Stimulated activated memory B cell treated with anti-CD40 and anti-IgM and Interleukin-4, amounts not matched to agents 10 μg/mL and 1 μg/mL and 100 μg/mL, for 72 hours (primary cell): ENCODE results near the gene PRSS23.
"Not testable (repeated sequence)": the region's sequence is repeated elsewhere in the genome, so short reads cannot be mapped to it uniquely, and the experiment has no call there.

Source experiments
- ATAC-seq: fragments of 150-1000 bp; cut with Tn5 transposase; 2 replicates; pipeline ENCODE4 v1.10.0; 2021
- H3K27ac Mint-ChIP-seq: one replicate; pipeline ENCODE4 v1.8.0; 2022; ENCODE audit warnings: mild to moderate bottlenecking, mixed read lengths
- H3K27me3 Mint-ChIP-seq: one replicate; pipeline ENCODE4 v1.8.0; 2022; ENCODE audit warnings: mixed read lengths
- H3K36me3 Mint-ChIP-seq: one replicate; pipeline ENCODE4 v1.8.0; 2022; ENCODE audit warnings: mixed read lengths
- H3K4me1 Mint-ChIP-seq: one replicate; pipeline ENCODE4 v1.8.0; 2022; ENCODE audit warnings: mixed read lengths
- H3K4me3 Mint-ChIP-seq: one replicate; pipeline ENCODE4 v1.8.0; 2022; ENCODE audit warnings: mild to moderate bottlenecking, moderate library complexity, mixed read lengths
- H3K9me3 Mint-ChIP-seq: one replicate; pipeline ENCODE4 v1.8.0; 2022; ENCODE audit warnings: mixed read lengths

PRSS23 gene, protein sequence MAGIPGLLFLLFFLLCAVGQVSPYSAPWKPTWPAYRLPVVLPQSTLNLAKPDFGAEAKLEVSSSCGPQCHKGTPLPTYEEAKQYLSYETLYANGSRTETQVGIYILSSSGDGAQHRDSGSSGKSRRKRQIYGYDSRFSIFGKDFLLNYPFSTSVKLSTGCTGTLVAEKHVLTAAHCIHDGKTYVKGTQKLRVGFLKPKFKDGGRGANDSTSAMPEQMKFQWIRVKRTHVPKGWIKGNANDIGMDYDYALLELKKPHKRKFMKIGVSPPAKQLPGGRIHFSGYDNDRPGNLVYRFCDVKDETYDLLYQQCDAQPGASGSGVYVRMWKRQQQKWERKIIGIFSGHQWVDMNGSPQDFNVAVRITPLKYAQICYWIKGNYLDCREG

DNA sequence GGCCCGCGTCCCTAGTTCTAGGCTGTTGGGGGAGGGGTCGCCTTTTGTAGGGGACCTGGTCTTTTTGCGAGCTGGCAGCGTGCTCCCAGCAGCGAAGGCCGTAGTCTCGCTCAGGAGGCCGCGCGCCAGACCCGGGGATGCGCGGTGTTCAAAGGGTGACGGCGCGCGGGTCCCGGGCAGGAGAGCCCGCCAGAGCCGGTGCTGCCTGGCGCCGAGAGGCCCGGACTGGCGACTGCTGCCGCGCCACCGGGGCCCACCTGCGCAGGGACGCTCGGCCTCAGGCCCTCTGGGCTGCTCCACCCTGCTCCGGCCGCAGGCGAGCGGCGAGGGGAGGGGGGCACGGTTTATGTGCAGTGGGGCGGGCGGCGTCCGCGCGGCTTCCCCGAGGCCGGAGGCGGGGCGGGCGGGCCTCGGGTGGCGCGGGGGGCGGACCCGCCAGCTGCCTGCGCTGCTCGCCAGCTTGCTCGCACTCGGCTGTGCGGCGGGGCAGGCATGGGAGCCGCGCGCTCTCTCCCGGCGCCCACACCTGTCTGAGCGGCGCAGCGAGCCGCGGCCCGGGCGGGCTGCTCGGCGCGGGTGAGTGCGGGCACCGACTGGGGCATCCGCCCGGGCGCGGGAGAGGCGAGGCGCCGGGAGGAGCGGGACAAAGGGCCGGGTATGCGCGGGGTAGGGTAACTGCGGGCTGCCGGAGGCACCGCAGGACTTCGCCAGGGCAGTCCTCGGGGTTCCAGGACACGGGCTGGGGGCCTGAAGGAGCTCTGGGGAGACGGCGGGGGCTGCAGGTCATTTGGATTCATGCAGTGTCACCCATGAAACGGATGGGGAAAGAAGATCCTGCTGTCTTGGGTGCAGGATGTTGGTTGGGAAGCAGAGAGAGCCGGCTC is at the start of gene PRSS23:
PRSS23 (plus strand) TSS at position 467 of the 884 bp plus-strand sequence. CDS start 7,102 bp downstream, outside the sequence.
- peak; percentile 54 for ATAC-seq
- H3K9me3 Mint-ChIP-seq: no peaks in the 10 kb centered on the region
- peaks cover 8% of the 10 kb centered on the region for H3K4me1 Mint-ChIP-seq

GRCh38 chr11:86753459-86753858 is 46.9 kb upstream of the PRSS23 start:
- Mint-ChIP-seq H3K4me1 (no peaks in the 10 kb centered on the region), H3K4me3 (no peak overlapping the region), H3K36me3 (no peaks in the 10 kb centered on the region), H3K27ac (no peak overlapping the region), H3K9me3 (no peaks in the 10 kb centered on the region), H3K27me3 (no peaks in the 10 kb centered on the region)
- ATAC-seq: peak; percentile 28

More for the DNA sequence above, at the start of gene PRSS23:
- H3K27ac Mint-ChIP-seq: no peak within 1 kb of the TSS
- peak within 1 kb of the TSS; percentile 60 for H3K4me3 Mint-ChIP-seq
- H3K36me3 Mint-ChIP-seq: no peaks in the 10 kb centered on the region
- H3K27me3 Mint-ChIP-seq: peaks cover 46% of the 10 kb centered on the region

GRCh38 chr11:86755146-86755545 is 45.2 kb upstream of the PRSS23 start:
- Mint-ChIP-seq H3K9me3 (no peaks in the 10 kb centered on the region), H3K4me3 (no peak overlapping the region), H3K27me3 (no peaks in the 10 kb centered on the region), H3K27ac (no peak overlapping the region), H3K4me1 (no peaks in the 10 kb centered on the region), H3K36me3 (no peaks in the 10 kb centered on the region)
- no peak for ATAC-seq

- ATAC-seq: no peak
- Mint-ChIP-seq H3K4me1 (no peaks in the 10 kb centered on the region), H3K27me3 (peaks cover 9% of the 10 kb centered on the region), H3K36me3 (no peaks in the 10 kb centered on the region), H3K4me3 (no peak overlapping the region), H3K9me3 (no peaks in the 10 kb centered on the region), H3K27ac (no peak overlapping the region)
Observed at GRCh38 chr11:86758171-86758570, 42.2 kb upstream of the PRSS23 start.

GRCh38 chr11:86760577-86760976 is 39.8 kb upstream of the PRSS23 start:
- Mint-ChIP-seq H3K27me3 (peaks cover 24% of the 10 kb centered on the region), H3K4me3 (no peak overlapping the region), H3K36me3 (no peaks in the 10 kb centered on the region), H3K9me3 (no peaks in the 10 kb centered on the region), H3K4me1 (no peaks in the 10 kb centered on the region), H3K27ac (no peak overlapping the region)
- ATAC-seq: no peak

DNA sequence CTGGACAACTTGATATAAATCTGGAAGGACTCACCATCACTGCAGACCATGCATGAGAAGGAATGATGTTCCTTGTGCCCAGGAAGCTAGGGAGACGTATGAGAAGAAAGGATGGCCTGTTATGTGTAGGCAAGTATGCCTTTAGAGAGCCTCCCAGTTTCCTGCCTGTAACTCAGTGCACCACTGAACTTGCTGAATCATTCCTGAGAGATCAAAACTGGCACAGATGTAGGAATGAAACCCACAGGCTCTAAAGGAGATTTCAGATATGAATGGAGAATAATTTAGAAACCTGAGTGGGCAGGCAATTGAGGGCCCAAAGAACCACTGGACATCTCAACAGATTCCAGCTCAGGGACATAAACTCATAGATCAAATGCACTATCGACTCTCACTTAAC is 38.4 kb upstream of the PRSS23 start:
- Mint-ChIP-seq H3K27ac (no peak overlapping the region), H3K27me3 (peaks cover 24% of the 10 kb centered on the region), H3K4me3 (no peak overlapping the region), H3K36me3 (no peaks in the 10 kb centered on the region), H3K4me1 (no peaks in the 10 kb centered on the region), H3K9me3 (no peaks in the 10 kb centered on the region)
- ATAC-seq: no peak

DNA sequence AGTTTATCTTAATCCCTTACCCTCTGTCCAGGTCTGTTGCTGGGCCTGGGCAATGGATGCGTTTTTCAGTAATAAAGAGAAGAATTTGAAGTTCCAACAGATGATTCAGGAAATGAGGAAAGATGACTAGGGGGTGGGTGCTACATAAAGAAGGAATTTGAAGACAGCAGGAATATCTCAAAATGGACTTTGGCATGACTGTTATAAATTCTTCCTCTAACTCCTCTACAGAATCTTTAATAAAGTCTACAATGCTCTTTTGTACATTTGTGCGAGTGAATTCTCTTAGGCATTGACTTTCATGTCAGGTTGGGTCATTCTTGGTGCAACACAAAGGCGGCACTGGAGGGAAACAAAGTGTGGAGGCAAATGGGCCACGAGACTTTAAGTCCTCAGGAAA is 35.1 kb upstream of the PRSS23 start:
- Mint-ChIP-seq H3K9me3 (no peaks in the 10 kb centered on the region), H3K27me3 (peaks cover 24% of the 10 kb centered on the region), H3K36me3 (no peaks in the 10 kb centered on the region), H3K27ac (no peak overlapping the region), H3K4me3 (no peak overlapping the region), H3K4me1 (no peaks in the 10 kb centered on the region)
- ATAC-seq: no peak

GRCh38 chr11:86765878-86766277 is 34.5 kb upstream of the PRSS23 start:
- Mint-ChIP-seq H3K27me3 (peaks cover 24% of the 10 kb centered on the region), H3K9me3 (no peaks in the 10 kb centered on the region), H3K4me1 (no peaks in the 10 kb centered on the region), H3K4me3 (no peak overlapping the region), H3K36me3 (no peaks in the 10 kb centered on the region), H3K27ac (no peak overlapping the region)
- ATAC-seq: no peak

- no peak overlapping the region for H3K27ac Mint-ChIP-seq
- no peak overlapping the region for H3K4me3 Mint-ChIP-seq
- H3K4me1 Mint-ChIP-seq: no peaks in the 10 kb centered on the region
- H3K36me3 Mint-ChIP-seq: no peaks in the 10 kb centered on the region
- no peak for ATAC-seq
- H3K27me3 Mint-ChIP-seq: peaks cover 10% of the 10 kb centered on the region
- no peaks in the 10 kb centered on the region for H3K9me3 Mint-ChIP-seq
Observed at GRCh38 chr11:86769219-86769618, 31.1 kb upstream of the PRSS23 start.

DNA sequence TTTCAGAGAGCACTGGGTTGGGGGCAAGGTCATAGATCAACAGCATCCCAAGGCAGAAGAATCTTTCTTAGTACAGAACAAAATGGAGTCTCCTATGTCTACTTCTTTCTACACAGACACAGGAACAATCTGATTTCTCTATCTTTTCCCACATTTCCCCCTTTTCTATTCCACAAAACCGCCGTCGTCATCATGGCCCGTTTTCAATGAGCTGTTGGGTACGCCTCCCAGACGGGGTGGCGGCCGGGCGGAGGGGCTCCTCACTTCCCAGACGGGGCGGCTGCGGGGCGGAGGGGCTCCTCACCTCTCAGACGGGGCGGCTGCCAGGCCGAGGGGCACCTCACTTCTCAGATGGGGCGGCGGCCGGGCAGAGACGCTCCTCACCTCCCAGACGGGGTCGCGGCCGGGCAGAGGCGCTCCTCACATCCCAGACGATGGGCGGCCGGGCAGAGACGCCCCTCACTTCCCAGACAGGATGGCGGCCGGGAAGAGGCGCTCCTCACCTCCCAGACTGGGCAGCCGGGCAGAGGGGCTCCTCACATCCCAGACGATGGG is 29.8 kb upstream of the PRSS23 start:
- not testable (repeated sequence) for H3K27ac Mint-ChIP-seq, ATAC-seq, H3K36me3 Mint-ChIP-seq, H3K4me1 Mint-ChIP-seq, H3K4me3 Mint-ChIP-seq, H3K27me3 Mint-ChIP-seq, H3K9me3 Mint-ChIP-seq

- H3K4me3 Mint-ChIP-seq: no peak overlapping the region
Observed at GRCh38 chr11:86772999-86773398, 27.3 kb upstream of the PRSS23 start.

GRCh38 chr11:86773513-86774252 is 26.7 kb upstream of the PRSS23 start:
- Mint-ChIP-seq H3K36me3 (no peaks in the 10 kb centered on the region), H3K27me3 (no peaks in the 10 kb centered on the region), H3K4me1 (no peaks in the 10 kb centered on the region), H3K9me3 (no peaks in the 10 kb centered on the region), H3K27ac (no peak overlapping the region), H3K4me3 (no peak overlapping the region)
- ATAC-seq: no peak

More at GRCh38 chr11:86772999-86773398, 27.3 kb upstream of the PRSS23 start:
- no peaks in the 10 kb centered on the region for H3K9me3 Mint-ChIP-seq
- no peaks in the 10 kb centered on the region for H3K4me1 Mint-ChIP-seq
- H3K36me3 Mint-ChIP-seq: no peaks in the 10 kb centered on the region
- no peak for ATAC-seq
- H3K27me3 Mint-ChIP-seq: no peaks in the 10 kb centered on the region
- H3K27ac Mint-ChIP-seq: no peak overlapping the region

DNA sequence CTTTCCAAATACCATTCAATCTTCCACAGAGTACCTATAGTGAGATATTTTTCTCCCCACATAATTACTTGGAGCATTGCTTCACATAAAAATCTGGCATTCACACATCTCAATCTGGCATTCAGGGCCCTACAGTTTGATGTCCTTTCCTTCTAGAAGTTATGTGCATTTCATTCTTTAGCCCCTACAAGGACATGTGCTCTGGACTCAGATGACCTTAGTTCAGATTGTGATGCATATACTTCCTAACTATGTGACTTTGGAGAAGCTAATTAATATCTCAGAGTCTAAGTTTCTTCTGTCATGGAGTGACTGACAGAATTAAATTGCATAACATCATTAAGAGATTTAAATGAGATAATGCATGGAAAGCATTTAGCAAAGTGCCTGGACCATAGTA is 25.9 kb upstream of the PRSS23 start:
- no peak for ATAC-seq
- H3K4me1 Mint-ChIP-seq: no peaks in the 10 kb centered on the region

GRCh38 chr11:86775361-86775760 is 25.0 kb upstream of the PRSS23 start:
- Mint-ChIP-seq H3K27me3 (no peaks in the 10 kb centered on the region), H3K4me3 (no peak overlapping the region), H3K27ac (no peak overlapping the region), H3K36me3 (no peaks in the 10 kb centered on the region), H3K9me3 (no peaks in the 10 kb centered on the region), H3K4me1 (no peaks in the 10 kb centered on the region)
- ATAC-seq: no peak

More for the DNA sequence above, 25.9 kb upstream of the PRSS23 start:
- no peaks in the 10 kb centered on the region for H3K36me3 Mint-ChIP-seq
- no peak overlapping the region for H3K4me3 Mint-ChIP-seq
- H3K27me3 Mint-ChIP-seq: no peaks in the 10 kb centered on the region
- H3K27ac Mint-ChIP-seq: no peak overlapping the region
- no peaks in the 10 kb centered on the region for H3K9me3 Mint-ChIP-seq

GRCh38 chr11:86781546-86781945 is 18.8 kb upstream of the PRSS23 start:
- H3K9me3 Mint-ChIP-seq: no peaks in the 10 kb centered on the region
- no peak overlapping the region for H3K4me3 Mint-ChIP-seq
- no peaks in the 10 kb centered on the region for H3K36me3 Mint-ChIP-seq
- H3K27me3 Mint-ChIP-seq: peaks cover 4% of the 10 kb centered on the region
- H3K27ac Mint-ChIP-seq: no peak overlapping the region
- no peak for ATAC-seq
- no peaks in the 10 kb centered on the region for H3K4me1 Mint-ChIP-seq
